Raji (cell line): ENCODE results near the gene METTL26.

Experiments
- POLR2A ChIP-seq: IDR thresholded peaks from 2 replicates; pipeline ENCODE4 v1.6.1; 2011; ENCODE audit warnings: low read depth, low read length, control low read depth; ENCODE audit not compliant: insufficient read depth

Gene METTL26

GRCh38 chr16:592518-593306 is 43.4 kb downstream of the METTL26 start:
- TF ChIP-seq POLR2A = no peak

- TF ChIP-seq POLR2A = no peak
Measured at GRCh38 chr16:591892-592517, 44.1 kb downstream of the METTL26 start.

- TF ChIP-seq POLR2A = no peak
Measured at GRCh38 chr16:591231-591630, 44.9 kb downstream of the METTL26 start.

- no peak for TF ChIP-seq POLR2A
Measured at GRCh38 chr16:590815-591200, 45.3 kb downstream of the METTL26 start.

GRCh38 chr16:590188-590814 is 45.8 kb downstream of the METTL26 start:
- no peak; the same call in 1 of the 2 replicates for TF ChIP-seq POLR2A

GRCh38 chr16:589658-590187 is 46.4 kb downstream of the METTL26 start, which contains the start of gene RAB40C:
Gene RAB40C (plus strand): TSS chr16:590066. CDS start chr16:590292, 226 bp downstream.
- TF ChIP-seq POLR2A = no peak; the same call in 1 of the 2 replicates

- TF ChIP-seq POLR2A = peak; percentile 87
Measured at GRCh38 chr16:588889-589657, 47.0 kb downstream of the METTL26 start.

GRCh38 chr16:588639-588888 is 47.5 kb downstream of the METTL26 start:
- TF ChIP-seq POLR2A = no peak

- TF ChIP-seq POLR2A = peak; percentile 68
Measured at GRCh38 chr16:586645-587590, 49.2 kb downstream of the METTL26 start.

GRCh38 chr16:586047-586644 is 50.0 kb downstream of the METTL26 start:
- TF ChIP-seq POLR2A = no peak

GRCh38 chr16:585351-585750 is 50.8 kb downstream of the METTL26 start:
- peak; percentile 30; the same call in 1 of the 2 replicates for TF ChIP-seq POLR2A
